ENCODE results near the gene NYNRIN. TPM values are rescaled to one million over a fixed set of nuclear protein-coding genes. Genes with fewer than 3 reads are reported as not detected.

The NYNRIN gene
- total and polyA plus RNA-seq, 2 of the 8 experiments (the other 6 are each of a cell fraction or from before 2014, with no cell fraction given), result 15.2 to 18.3 TPM

GRCh38 chr14:24439830-24440605, 41.2 kb downstream of the NYNRIN start:
- Histone ChIP-seq H3K27me3 (replicated peaks in 1 of 4; ENCODE audit: control insufficient read depth in 3 of 4, extremely low read depth in 1 of 4, insufficient read depth in 3 of 4, low read length in 3 of 4) (no peaks in the 10 kb centered on the region), H4K8ac (ENCODE audit: extremely low read depth, insufficient read depth, low read length) (no peak overlapping the region), H3K79me1 (ENCODE audit: low read depth, low read length) (no peaks in the 10 kb centered on the region; the same call in 1 of the 2 replicates), H3K36me3 (ENCODE audit: control insufficient read depth in 2 of 4, insufficient read depth in 4 of 4, low read length in 3 of 4) (peaks cover 10 to 26% (median 12%) of the 10 kb centered on the region in 4 experiments; a peak in 7 of 8 replicates), H3K23ac (ENCODE audit: insufficient read length) (no peak overlapping the region), H2AK5ac (ENCODE audit: low read depth, low read length) (no peak overlapping the region), H3K56ac (replicated peaks; ENCODE audit: insufficient read length, low read depth, low read length) (no peak overlapping the region), H3K4me2 (ENCODE audit: insufficient read depth in 1 of 2, low read depth in 2 of 2, low read length in 2 of 2) (no peak overlapping the region), H4K5ac (ENCODE audit: insufficient read length, low read depth, low read length) (no peak overlapping the region), H2BK120ac (replicated peaks; ENCODE audit: low read depth, low read length) (no peak overlapping the region), H2BK12ac (ENCODE audit: low read depth, low read length) (no peak overlapping the region), H3K4ac (replicated peaks; ENCODE audit: insufficient read length, low read depth, low read length) (no peak overlapping the region), H3K79me2 (ENCODE audit: control insufficient read depth in 1 of 2, insufficient read depth in 2 of 2, low read length in 2 of 2) (0 out of 4 replicates have a peak, but pooled peaks cover 0 to 3% of the 10 kb centered on the region in 2 experiments), H2AFZ (ENCODE audit: low read length) (no peak overlapping the region), H4K91ac (replicated peaks; ENCODE audit: insufficient read length, low read length) (no peak overlapping the region), H4K20me1 (replicated peaks in 1 of 2; ENCODE audit: control insufficient read depth in 1 of 2, insufficient read depth in 2 of 2, low read length in 2 of 2) (peaks cover 1 to 5% of the 10 kb centered on the region in 2 experiments), H2BK15ac (ENCODE audit: low read length) (no peak overlapping the region), H2BK20ac (ENCODE audit: low read length) (no peak overlapping the region), H2BK5ac (ENCODE audit: low read depth, low read length) (no peak overlapping the region), H3K27ac (ENCODE audit: low read depth, low read length) (no peak overlapping the region), H3K9ac (replicated peaks in 1 of 4; ENCODE audit: extremely low read depth in 1 of 4, low read depth in 3 of 4, low read length in 3 of 4) (no peak overlapping the region), H3K9me3 (ENCODE audit: insufficient read depth in 2 of 2, low read depth in 1 of 2, low read length in 1 of 2) (no peaks in the 10 kb centered on the region), H3K14ac (ENCODE audit: insufficient read length) (no peak overlapping the region), H3K4me1 (replicated peaks in 1 of 4; ENCODE audit: control insufficient read depth in 3 of 4, insufficient read depth in 4 of 4, low read length in 3 of 4) (no peaks in the 10 kb centered on the region; a peak in 2 of 7 replicates), H3K4me3 (ENCODE audit: extremely low read depth in 1 of 4, insufficient read depth in 2 of 4, low read depth in 3 of 4, low read length in 4 of 4) (no peak overlapping the region), H3K23me2 (ENCODE audit: low read depth, low read length) (peaks cover 9% of the 10 kb centered on the region), H3K18ac (ENCODE audit: extremely low read depth, low read length) (no peak overlapping the region)
- CTCF ChIA-PET (ENCODE audit: partially characterized antibody), result interaction anchor here (1.0 to 4.1 kb wide), 4 partner anchors 9 to 132 kb away, joined by 3 to 29 read pairs (median 18); partner anchors contain the start of gene CIDEB
- no peak for FAIRE-seq
- WGBS, 2 experiments (ENCODE audit: extremely low coverage in 1 of 2, insufficient coverage in 1 of 2, insufficient read length in 1 of 2, insufficient replicate concordance in 2 of 2, low coverage in 1 of 2, low lambda C conversion rate in 2 of 2, missing lambda C conversion rate in 1 of 2), result 86% methylated on average over 15 of the region's 15 CpGs; no CpG with 5 or more reads in 1 of the 2 experiments
- POLR2A ChIA-PET (ENCODE audit: partially characterized antibody), result interaction anchor here (1.3 to 4.5 kb wide), 3 partner anchors 9 to 43 kb away, joined by 3 to 34 read pairs (median 3); partner anchors contain the start of genes CBLN3 and KHNYN
- no peak for DNase-seq (ENCODE audit: low read depth in 1 of 2, low spot score in 2 of 2)
- TF ChIP-seq TEAD4 (IDR thresholded peaks at IDR 0.05; ENCODE audit: low read depth, low read length) (no peak), POLR2A (IDR thresholded peaks at IDR 0.05; ENCODE audit: control extremely low read depth in 1 of 2, low read depth in 2 of 2, low read length in 2 of 2) (peak in 1 of 2 experiments; percentile 36; a peak in 1 of 3 replicates), POLR2AphosphoS5 (IDR thresholded peaks at IDR 0.05; ENCODE audit: low read depth, low read length) (no peak)

Data from H1 (cell line).